Progenitor cell of endocrine pancreas (in vitro differentiated cells): ENCODE results near the gene LSAMP. TPM values are rescaled to one million over a fixed set of nuclear protein-coding genes. Genes with fewer than 3 reads are reported as not detected.

Experiments used
- DNase-seq: peaks from one replicate; pipeline ENCODE4 v3.0.0; 2021; ENCODE audit warnings: low spot score; ENCODE audit not compliant: unreplicated experiment
- H3K27ac Mint-ChIP-seq: 2 replicates; pipeline ENCODE4 v1.8.0; 2021; ENCODE audit warnings: mild to moderate bottlenecking, moderate library complexity, mixed read lengths
- H3K27me3 Mint-ChIP-seq: 2 replicates; pipeline ENCODE4 v1.8.0; 2021; ENCODE audit warnings: mixed read lengths
- H3K36me3 Mint-ChIP-seq: 2 replicates; pipeline ENCODE4 v1.8.0; 2022; ENCODE audit warnings: mixed read lengths; ENCODE audit not compliant: insufficient read depth
- H3K4me1 Mint-ChIP-seq: 2 replicates; pipeline ENCODE4 v1.8.0; 2021; ENCODE audit warnings: low read depth, mixed read lengths
- H3K4me3 Mint-ChIP-seq: 2 replicates; pipeline ENCODE4 v1.8.0; 2021; ENCODE audit warnings: low read depth, mild to moderate bottlenecking, moderate library complexity, mixed read lengths
- H3K9me3 Mint-ChIP-seq: 2 replicates; pipeline ENCODE4 v1.8.0; 2021; ENCODE audit warnings: low read depth, mixed read lengths
- CTCF ChIP-seq: fragments of 200-600 bp; sonication (generic); IDR thresholded peaks from one replicate; pipeline ENCODE4 v1.5.0; 2021; ENCODE audit warnings: antibody characterized with exemption, mild to moderate bottlenecking; ENCODE audit not compliant: unreplicated experiment
- total RNA-seq: library from RNA; stranded (reverse); gene quantifications from 2 replicates; pipeline ENCODE4 v1.2.1, GENCODE V29; 2021

Gene LSAMP
- total RNA-seq, 1 donor from 2014 or later: 20.7 TPM

- no peak for TF ChIP-seq CTCF
- H3K27ac Mint-ChIP-seq: no peak overlapping the region
- no peak overlapping the region for H3K4me3 Mint-ChIP-seq
- no peaks in the 10 kb centered on the region for H3K36me3 Mint-ChIP-seq
- H3K4me1 Mint-ChIP-seq: peaks cover 18% of the 10 kb centered on the region
- H3K27me3 Mint-ChIP-seq: no peaks in the 10 kb centered on the region
- H3K9me3 Mint-ChIP-seq: peaks cover 5% of the 10 kb centered on the region
- no peak for DNase-seq
Measured at GRCh38 chr3:116160594-116160993, 284.7 kb downstream of the LSAMP start.

- DNase-seq: no peak
- peaks cover 9% of the 10 kb centered on the region for H3K4me1 Mint-ChIP-seq
- H3K36me3 Mint-ChIP-seq: no peaks in the 10 kb centered on the region
- no peak overlapping the region for H3K27ac Mint-ChIP-seq
- H3K9me3 Mint-ChIP-seq: peaks cover 5% of the 10 kb centered on the region
- no peak overlapping the region for H3K4me3 Mint-ChIP-seq
- H3K27me3 Mint-ChIP-seq: peaks cover 2% of the 10 kb centered on the region
- no peak for TF ChIP-seq CTCF
Measured at GRCh38 chr3:116155841-116156240, 289.4 kb downstream of the LSAMP start.

DNA sequence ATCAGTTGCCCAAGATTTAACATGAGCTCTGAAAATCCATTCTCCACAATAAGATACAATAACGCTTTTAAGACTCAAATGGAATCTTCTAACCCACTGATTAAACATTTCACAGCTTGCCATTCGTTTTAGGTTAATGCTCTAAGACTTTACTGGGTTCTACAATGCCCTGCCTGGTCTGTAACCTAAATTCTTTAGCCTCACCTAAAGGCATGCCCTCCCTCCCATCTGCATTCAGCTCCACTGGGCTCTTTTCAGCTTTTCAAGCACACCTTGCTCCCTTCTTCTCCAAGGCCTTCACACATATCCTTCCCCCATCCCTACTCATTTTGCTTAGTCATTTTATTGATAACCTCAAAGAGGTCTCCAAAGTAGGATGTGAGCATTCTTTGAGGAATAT lies 290.9 kb downstream of the LSAMP start:
- Mint-ChIP-seq H3K4me1 (peaks cover 14% of the 10 kb centered on the region), H3K4me3 (no peak overlapping the region), H3K27ac (peak overlapping the region; percentile 38), H3K27me3 (peaks cover 2% of the 10 kb centered on the region), H3K36me3 (no peaks in the 10 kb centered on the region), H3K9me3 (peaks cover 5% of the 10 kb centered on the region)
- TF ChIP-seq CTCF: no peak
- no peak for DNase-seq

DNA sequence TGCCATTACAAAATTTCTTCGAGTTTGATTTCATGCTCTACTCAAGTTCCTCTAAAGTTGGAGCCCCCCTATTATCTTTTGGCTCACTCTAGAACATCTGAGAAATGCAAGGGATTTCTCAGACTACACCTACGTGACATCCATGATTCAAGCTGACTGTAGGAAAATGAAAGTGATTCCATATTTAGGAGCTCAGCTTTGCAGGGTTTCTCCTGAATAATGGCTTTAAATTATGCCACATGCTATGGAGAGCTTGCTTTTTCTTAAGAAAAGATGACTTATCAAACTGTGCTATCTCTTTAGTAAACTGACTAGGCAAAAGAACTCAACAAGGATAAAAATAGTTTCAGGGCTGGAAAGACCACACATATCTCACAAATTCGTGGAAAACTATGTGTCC lies 292.1 kb downstream of the LSAMP start:
- H3K4me1 Mint-ChIP-seq: peaks cover 26% of the 10 kb centered on the region

DNA sequence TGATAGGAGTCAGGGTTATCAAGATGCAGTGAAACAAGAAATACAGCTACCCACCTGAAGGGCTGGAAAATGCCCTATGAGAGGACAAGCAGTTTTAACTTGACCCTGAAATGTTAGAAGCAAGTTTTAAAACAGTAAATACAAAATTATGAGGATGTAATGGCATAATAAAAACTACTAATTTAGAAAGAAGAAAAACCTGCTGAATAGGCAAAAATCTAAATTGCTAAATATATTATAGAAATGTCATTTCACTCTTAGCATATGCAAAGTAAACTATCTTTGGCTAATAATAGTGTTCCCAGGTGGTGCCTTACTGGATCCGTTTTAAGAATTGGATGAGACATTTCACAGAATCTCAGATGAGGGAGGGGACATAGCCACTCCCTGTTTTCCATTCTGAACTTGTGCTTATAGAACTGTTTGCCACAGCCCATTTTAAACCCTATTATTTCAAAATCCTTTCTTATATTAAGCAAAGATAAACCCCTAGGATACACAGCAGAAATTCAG lies 294.6 kb downstream of the LSAMP start:
- H3K27ac Mint-ChIP-seq: no peak overlapping the region
- peaks cover 23% of the 10 kb centered on the region for H3K4me1 Mint-ChIP-seq
- peaks cover 2% of the 10 kb centered on the region for H3K27me3 Mint-ChIP-seq
- H3K4me3 Mint-ChIP-seq: no peak overlapping the region
- DNase-seq: no peak
- peaks cover 8% of the 10 kb centered on the region for H3K9me3 Mint-ChIP-seq
- H3K36me3 Mint-ChIP-seq: peaks cover 2% of the 10 kb centered on the region
- no peak for TF ChIP-seq CTCF

More for the DNA sequence above, 292.1 kb downstream of the LSAMP start:
- Mint-ChIP-seq H3K27ac (no peak overlapping the region), H3K36me3 (no peaks in the 10 kb centered on the region), H3K9me3 (no peaks in the 10 kb centered on the region), H3K4me3 (no peak overlapping the region), H3K27me3 (peaks cover 2% of the 10 kb centered on the region)
- no peak for TF ChIP-seq CTCF
- no peak for DNase-seq
